ENCODE data around the gene CABLES2.

CABLES2 gene

GRCh38 chr20:62413025-62413570, 6.0 kb upstream of the CABLES2 start:
- H3K79me2 ChIP-seq (ENCODE audit: insufficient read depth, low read length), result no peaks in the 10 kb centered on the region
- no peaks in the 10 kb centered on the region for H3K9me3 ChIP-seq (ENCODE audit: low read length)
- H4K20me1 ChIP-seq (ENCODE audit: insufficient read depth, low read length), result no peaks in the 10 kb centered on the region
- H3K4me2 ChIP-seq (ENCODE audit: low read length), result no peak overlapping the region
- H3K27me3 ChIP-seq (ENCODE audit: insufficient read depth, low read length), result no peaks in the 10 kb centered on the region; the same call in 1 of the 2 replicates
- TF ChIP-seq, protein P1, sequence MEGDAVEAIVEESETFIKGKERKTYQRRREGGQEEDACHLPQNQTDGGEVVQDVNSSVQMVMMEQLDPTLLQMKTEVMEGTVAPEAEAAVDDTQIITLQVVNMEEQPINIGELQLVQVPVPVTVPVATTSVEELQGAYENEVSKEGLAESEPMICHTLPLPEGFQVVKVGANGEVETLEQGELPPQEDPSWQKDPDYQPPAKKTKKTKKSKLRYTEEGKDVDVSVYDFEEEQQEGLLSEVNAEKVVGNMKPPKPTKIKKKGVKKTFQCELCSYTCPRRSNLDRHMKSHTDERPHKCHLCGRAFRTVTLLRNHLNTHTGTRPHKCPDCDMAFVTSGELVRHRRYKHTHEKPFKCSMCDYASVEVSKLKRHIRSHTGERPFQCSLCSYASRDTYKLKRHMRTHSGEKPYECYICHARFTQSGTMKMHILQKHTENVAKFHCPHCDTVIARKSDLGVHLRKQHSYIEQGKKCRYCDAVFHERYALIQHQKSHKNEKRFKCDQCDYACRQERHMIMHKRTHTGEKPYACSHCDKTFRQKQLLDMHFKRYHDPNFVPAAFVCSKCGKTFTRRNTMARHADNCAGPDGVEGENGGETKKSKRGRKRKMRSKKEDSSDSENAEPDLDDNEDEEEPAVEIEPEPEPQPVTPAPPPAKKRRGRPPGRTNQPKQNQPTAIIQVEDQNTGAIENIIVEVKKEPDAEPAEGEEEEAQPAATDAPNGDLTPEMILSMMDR (IDR thresholded peaks at IDR 0.05; ENCODE audit: low read length), result no peak
- TF ChIP-seq EZH2 (IDR thresholded peaks at IDR 0.05; ENCODE audit: borderline replicate concordance, low read length), result no peak
- H3K36me3 ChIP-seq (ENCODE audit: insufficient read depth, low read length), result no peaks in the 10 kb centered on the region
- no peak overlapping the region for H3K4me3 ChIP-seq (ENCODE audit: low read depth, low read length, poor library complexity, severe bottlenecking)
- H3K9ac ChIP-seq (ENCODE audit: low read length), result no peak overlapping the region
- no peak overlapping the region for H2AFZ ChIP-seq (ENCODE audit: low read length)
- H3K27ac ChIP-seq (ENCODE audit: low read depth, low read length, poor library complexity, severe bottlenecking), result no peak overlapping the region
- peaks cover 8% of the 10 kb centered on the region for H3K4me1 ChIP-seq (ENCODE audit: insufficient read depth, low read length, severe bottlenecking)
- no peaks in the 10 kb centered on the region for H3K9me2 ChIP-seq (ENCODE audit: low read depth, low read length)
- H3F3A ChIP-seq (ENCODE audit: insufficient read depth, low read length), result no peaks in the 10 kb centered on the region

- TF ChIP-seq EZH2 (IDR thresholded peaks at IDR 0.05; ENCODE audit: borderline replicate concordance, low read length), result no peak
- TF ChIP-seq, protein P1 (IDR thresholded peaks at IDR 0.05; ENCODE audit: low read length), result no peak
- H3K4me2 ChIP-seq (ENCODE audit: low read length), result no peak overlapping the region
- H3K27me3 ChIP-seq (ENCODE audit: insufficient read depth, low read length), result no peaks in the 10 kb centered on the region; the same call in 1 of the 2 replicates
These were observed 5.3 kb upstream of the CABLES2 start for GRCh38 chr20:62412194-62413024.

DNA sequence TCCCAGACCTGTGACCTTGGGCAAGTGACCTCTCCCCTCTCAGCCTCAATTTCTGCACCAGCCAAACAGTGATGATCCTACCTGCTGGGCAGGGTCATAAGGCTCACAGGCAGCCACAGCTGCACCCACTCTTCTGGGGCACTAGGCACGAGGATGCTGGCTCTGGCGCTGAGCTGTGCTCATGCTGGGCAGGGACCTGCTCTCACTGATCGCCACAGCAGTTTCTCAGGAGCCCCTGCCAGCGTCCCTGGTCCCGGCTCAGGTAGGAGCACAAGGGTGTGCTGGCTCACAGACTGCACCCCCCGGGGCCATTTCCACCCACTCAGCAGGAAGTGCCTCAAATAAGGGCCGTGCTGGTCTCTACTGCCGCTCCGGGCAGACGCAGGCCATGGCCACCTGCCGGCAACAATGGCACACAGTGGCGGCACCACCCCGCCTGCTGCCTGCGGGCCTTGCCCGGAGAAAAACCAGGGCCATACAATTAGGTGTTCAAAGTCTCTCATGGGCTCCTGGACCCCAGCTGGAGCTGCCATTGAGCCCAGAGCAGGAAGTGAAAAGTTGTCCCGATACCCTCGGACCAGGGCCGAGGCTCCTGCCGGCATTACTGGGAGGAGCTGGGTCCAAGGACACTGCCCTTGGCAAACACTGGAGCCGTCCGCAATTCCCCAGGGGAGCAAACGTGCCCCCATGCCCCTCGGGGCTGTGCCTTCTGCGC, 4.6 kb upstream of the CABLES2 start:
- H3K79me2 ChIP-seq (ENCODE audit: insufficient read depth, low read length), result no peaks in the 10 kb centered on the region
- TF ChIP-seq EZH2 (IDR thresholded peaks at IDR 0.05; ENCODE audit: borderline replicate concordance, low read length), result no peak
- TF ChIP-seq, protein P1 (IDR thresholded peaks at IDR 0.05; ENCODE audit: low read length), result no peak
- no peaks in the 10 kb centered on the region for H3K9me3 ChIP-seq (ENCODE audit: low read length)
- H3K36me3 ChIP-seq (ENCODE audit: insufficient read depth, low read length), result no peaks in the 10 kb centered on the region
- H2AFZ ChIP-seq (ENCODE audit: low read length), result no peak overlapping the region
- H3K4me3 ChIP-seq (ENCODE audit: low read depth, low read length, poor library complexity, severe bottlenecking), result no peak overlapping the region
- H3F3A ChIP-seq (ENCODE audit: insufficient read depth, low read length), result no peaks in the 10 kb centered on the region
- no peak overlapping the region for H3K4me2 ChIP-seq (ENCODE audit: low read length)
- H4K20me1 ChIP-seq (ENCODE audit: insufficient read depth, low read length), result no peaks in the 10 kb centered on the region
- no peak overlapping the region for H3K27ac ChIP-seq (ENCODE audit: low read depth, low read length, poor library complexity, severe bottlenecking)
- H3K9me2 ChIP-seq (ENCODE audit: low read depth, low read length), result no peaks in the 10 kb centered on the region
- peaks cover 16% of the 10 kb centered on the region for H3K4me1 ChIP-seq (ENCODE audit: insufficient read depth, low read length, severe bottlenecking)
- no peaks in the 10 kb centered on the region; the same call in 1 of the 2 replicates for H3K27me3 ChIP-seq (ENCODE audit: insufficient read depth, low read length)
- H3K9ac ChIP-seq (ENCODE audit: low read length), result no peak overlapping the region

More at GRCh38 chr20:62412194-62413024, 5.3 kb upstream of the CABLES2 start:
- Histone ChIP-seq H3K79me2 (ENCODE audit: insufficient read depth, low read length) (no peaks in the 10 kb centered on the region), H3K9me3 (ENCODE audit: low read length) (no peaks in the 10 kb centered on the region), H3K27ac (ENCODE audit: low read depth, low read length, poor library complexity, severe bottlenecking) (no peak overlapping the region), H3K36me3 (ENCODE audit: insufficient read depth, low read length) (no peaks in the 10 kb centered on the region), H3K9ac (ENCODE audit: low read length) (no peak overlapping the region), H2AFZ (ENCODE audit: low read length) (no peak overlapping the region), H3F3A (ENCODE audit: insufficient read depth, low read length) (no peaks in the 10 kb centered on the region), H3K4me1 (ENCODE audit: insufficient read depth, low read length, severe bottlenecking) (peaks cover 15% of the 10 kb centered on the region), H4K20me1 (ENCODE audit: insufficient read depth, low read length) (no peaks in the 10 kb centered on the region), H3K4me3 (ENCODE audit: low read depth, low read length, poor library complexity, severe bottlenecking) (no peak overlapping the region), H3K9me2 (ENCODE audit: low read depth, low read length) (no peaks in the 10 kb centered on the region)

All from OCI-LY1 (cell line).